PC-9 (cell line): ENCODE measurements around the gene PHOX2B. TPM values are rescaled to one million over a fixed set of nuclear protein-coding genes. Genes with fewer than 3 reads are reported as not detected.
"Not testable (repeated sequence)": the region's sequence is repeated elsewhere in the genome, so short reads cannot be mapped to it uniquely, and the experiment has no call there.

Source experiments
- BruUV-seq: library from RNA; stranded (reverse); fragments of 400-500 nt; replicated peaks from 2 replicates; lab custom pipeline; 2021; lab: Mats Ljungman, UMichigan
- CTCF ChIA-PET: fragments of 300-600 bp; sonication (Branson Sonifier 250); formaldehyde crosslinking; loops from one replicate; lab custom pipeline; 2022; ENCODE audit warnings: antibody characterized with exemption; lab: Charles Lee
- POLR2A ChIA-PET: fragments of 300-600 bp; sonication (Branson Sonifier 250); formaldehyde crosslinking; loops from one replicate; lab custom pipeline; 2022; ENCODE audit warnings: antibody characterized with exemption; ENCODE audit not compliant: unreplicated experiment; lab: Charles Lee
- DNase-seq, 2 experiments: peaks; one replicate each; pipeline versions ENCODE4 v3.0.0 to v3.0.0-alpha.2; 2015 to 2022; ENCODE audit warnings: mixed read lengths in 1 of 2
- H2AFZ ChIP-seq: fragments of 200-600 bp; sonication (generic); 2 replicates; pipeline ENCODE4 v1.8.1; 2017; ENCODE audit warnings: antibody characterized with exemption
- H3F3A ChIP-seq: fragments of 200-600 bp; sonication (generic); 2 replicates; pipeline ENCODE4 v1.8.1; 2017; ENCODE audit warnings: antibody characterized with exemption, mild to moderate bottlenecking, low read depth; ENCODE audit not compliant: insufficient read depth
- H3K27ac ChIP-seq: fragments of 200-600 bp; sonication (generic); 2 replicates; pipeline ENCODE4 v1.6.1; 2016; ENCODE audit warnings: mixed run types
- H3K27me3 ChIP-seq: fragments of 200-600 bp; sonication (generic); 2 replicates; pipeline ENCODE4 v1.6.1; 2016; ENCODE audit warnings: low read depth, mixed run types; ENCODE audit not compliant: insufficient read depth
- H3K36me3 ChIP-seq: fragments of 200-600 bp; sonication (generic); 2 replicates; pipeline ENCODE4 v1.6.1; 2016; ENCODE audit warnings: low read depth, mixed run types
- H3K4me1 ChIP-seq: fragments of 200-600 bp; sonication (generic); replicated peaks from 2 replicates; pipeline ENCODE4 v1.6.1; 2016; ENCODE audit warnings: mixed run types; ENCODE audit not compliant: insufficient read depth
- H3K4me2 ChIP-seq: fragments of 200-600 bp; sonication (generic); 2 replicates; pipeline ENCODE4 v1.6.1; 2017; ENCODE audit warnings: mixed run types
- H3K4me3 ChIP-seq: fragments of 200-600 bp; sonication (generic); 2 replicates; pipeline ENCODE4 v1.6.1; 2016; ENCODE audit warnings: mixed run types
- H3K79me2 ChIP-seq: fragments of 200-600 bp; sonication (generic); 2 replicates; pipeline ENCODE4 v1.6.1; 2017; ENCODE audit warnings: low read depth, mixed run types
- H3K9me2 ChIP-seq: fragments of 200-600 bp; sonication (generic); 2 replicates; pipeline ENCODE4 v1.8.1; 2017; ENCODE audit warnings: mild to moderate bottlenecking; ENCODE audit not compliant: insufficient read depth
- H3K9me3 ChIP-seq: fragments of 200-600 bp; sonication (generic); 2 replicates; pipeline ENCODE4 v1.8.1; 2016; ENCODE audit warnings: low read depth; ENCODE audit not compliant: insufficient read depth
- H4K20me1 ChIP-seq: fragments of 200-600 bp; sonication (generic); 2 replicates; pipeline ENCODE4 v1.8.1; 2017; ENCODE audit not compliant: insufficient read depth
- EZH2 ChIP-seq: fragments of 200-600 bp; sonication (generic); IDR thresholded peaks from 2 replicates; pipeline ENCODE4 v1.8.0; 2017; ENCODE audit warnings: antibody characterized with exemption, low read depth
- intact Hi-C: fragments of 100-400 bp; cut with micrococcal nuclease; formaldehyde crosslinking; loops from one replicate; pipeline ENCODE4 v1.10.0; 2022; ENCODE audit not compliant: unreplicated experiment
- total RNA-seq: library from RNA; stranded (reverse); gene quantifications from 2 replicates; pipeline ENCODE4 v1.2.3, GENCODE V29; 2021
- TF ChIP-seq, protein P1 (sequence below): fragments of 200-600 bp; sonication (generic); conservative IDR thresholded peaks from 2 replicates; pipeline ENCODE4 v1.6.1; 2017; ENCODE audit warnings: mixed run types, antibody characterized with exemption, mild to moderate bottlenecking, moderate library complexity

PHOX2B gene
- total RNA-seq, 1 experiment from 2014 or later: not detected

GRCh38 chr4:41744572-41745291, 3.8 kb downstream of the PHOX2B start:
- Histone ChIP-seq H2AFZ (no peak overlapping the region), H3K9me3 (no peaks in the 10 kb centered on the region), H3K36me3 (no peaks in the 10 kb centered on the region), H3K9me2 (no peaks in the 10 kb centered on the region), H3K4me3 (no peak overlapping the region), H3K27me3 (peaks cover 53% of the 10 kb centered on the region; the same call in 1 of the 2 replicates), H3K79me2 (no peaks in the 10 kb centered on the region), H3K27ac (no peak overlapping the region), H3F3A (no peaks in the 10 kb centered on the region), H3K4me2 (no peak overlapping the region), H3K4me1 (no peaks in the 10 kb centered on the region), H4K20me1 (no peaks in the 10 kb centered on the region)
- intact Hi-C loops: no loop called here
- CTCF ChIA-PET: no interaction called here
- TF ChIP-seq EZH2: no peak
- TF ChIP-seq, protein P1, sequence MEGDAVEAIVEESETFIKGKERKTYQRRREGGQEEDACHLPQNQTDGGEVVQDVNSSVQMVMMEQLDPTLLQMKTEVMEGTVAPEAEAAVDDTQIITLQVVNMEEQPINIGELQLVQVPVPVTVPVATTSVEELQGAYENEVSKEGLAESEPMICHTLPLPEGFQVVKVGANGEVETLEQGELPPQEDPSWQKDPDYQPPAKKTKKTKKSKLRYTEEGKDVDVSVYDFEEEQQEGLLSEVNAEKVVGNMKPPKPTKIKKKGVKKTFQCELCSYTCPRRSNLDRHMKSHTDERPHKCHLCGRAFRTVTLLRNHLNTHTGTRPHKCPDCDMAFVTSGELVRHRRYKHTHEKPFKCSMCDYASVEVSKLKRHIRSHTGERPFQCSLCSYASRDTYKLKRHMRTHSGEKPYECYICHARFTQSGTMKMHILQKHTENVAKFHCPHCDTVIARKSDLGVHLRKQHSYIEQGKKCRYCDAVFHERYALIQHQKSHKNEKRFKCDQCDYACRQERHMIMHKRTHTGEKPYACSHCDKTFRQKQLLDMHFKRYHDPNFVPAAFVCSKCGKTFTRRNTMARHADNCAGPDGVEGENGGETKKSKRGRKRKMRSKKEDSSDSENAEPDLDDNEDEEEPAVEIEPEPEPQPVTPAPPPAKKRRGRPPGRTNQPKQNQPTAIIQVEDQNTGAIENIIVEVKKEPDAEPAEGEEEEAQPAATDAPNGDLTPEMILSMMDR: no peak
- BruUV-seq: no TSS peak
- POLR2A ChIA-PET: no interaction called here
- DNase-seq: no peak

GRCh38 chr4:41741354-41741753, 7.2 kb downstream of the PHOX2B start:
- intact Hi-C loops: no loop called here
- 0 out of 2 replicates have a peak, but pooled peaks cover 5% of the 10 kb centered on the region for H3K9me3 ChIP-seq
- no peak for TF ChIP-seq EZH2
- TF ChIP-seq, protein P1: no peak
- H3K4me3 ChIP-seq: no peak overlapping the region
- ChIA-PET CTCF (no interaction called here), POLR2A (no interaction called here)
- peaks cover 22% of the 10 kb centered on the region; the same call in 1 of the 2 replicates for H3K27me3 ChIP-seq
- DNase-seq: no peak
- no peaks in the 10 kb centered on the region for H3K9me2 ChIP-seq
- no peaks in the 10 kb centered on the region for H4K20me1 ChIP-seq
- H3K4me1 ChIP-seq: no peaks in the 10 kb centered on the region
- no peaks in the 10 kb centered on the region for H3F3A ChIP-seq
- no peaks in the 10 kb centered on the region for H3K79me2 ChIP-seq
- no peak overlapping the region for H3K4me2 ChIP-seq
- no peaks in the 10 kb centered on the region for H3K36me3 ChIP-seq
- no peak overlapping the region for H3K27ac ChIP-seq
- no TSS peak for BruUV-seq
- H2AFZ ChIP-seq: no peak overlapping the region

GRCh38 chr4:41737491-41737890, 11.0 kb downstream of the PHOX2B start:
- H4K20me1 ChIP-seq, H3K36me3 ChIP-seq, H3K79me2 ChIP-seq, H3K9me2 ChIP-seq, H3F3A ChIP-seq, BruUV-seq, CTCF ChIA-PET, H3K4me3 ChIP-seq, H3K9me3 ChIP-seq, DNase-seq, intact Hi-C loops, H3K27ac ChIP-seq, POLR2A ChIA-PET, H2AFZ ChIP-seq, H3K4me2 ChIP-seq, H3K4me1 ChIP-seq: not testable (repeated sequence)
- peaks cover 10% of the 10 kb centered on the region; the same call in 1 of the 2 replicates for H3K27me3 ChIP-seq
